Raji (cell line): Measurements from ENCODE around the gene DHCR24.

Experiments used
- POLR2A ChIP-seq: IDR thresholded peaks from 2 replicates; pipeline ENCODE4 v1.6.1; 2011; ENCODE audit warnings: low read depth, low read length, control low read depth; ENCODE audit not compliant: insufficient read depth

DHCR24 gene

GRCh38 chr1:54904476-54905048 lies 17.6 kb upstream of the DHCR24 start:
- TF ChIP-seq POLR2A = no peak

GRCh38 chr1:54894271-54894670 lies 7.3 kb upstream of the DHCR24 start:
- TF ChIP-seq POLR2A = no peak

- TF ChIP-seq POLR2A = no peak
These were observed 5.6 kb upstream of the DHCR24 start for GRCh38 chr1:54892586-54892985.

GRCh38 chr1:54889132-54889725 lies 2.2 kb upstream of the DHCR24 start:
- TF ChIP-seq POLR2A = no peak

GRCh38 chr1:54888080-54888733 lies 1.2 kb upstream of the DHCR24 start:
- no peak for TF ChIP-seq POLR2A

- TF ChIP-seq POLR2A = no peak
These were observed 673 bp upstream of the DHCR24 start for GRCh38 chr1:54887665-54888071.

GRCh38 chr1:54885807-54886723 lies 930 bp downstream of the DHCR24 start:
- no peak for TF ChIP-seq POLR2A

GRCh38 chr1:54885237-54885679 lies 1.7 kb downstream of the DHCR24 start:
- TF ChIP-seq POLR2A = no peak

GRCh38 chr1:54884768-54885167 lies 2.2 kb downstream of the DHCR24 start:
- TF ChIP-seq POLR2A = no peak

- TF ChIP-seq POLR2A = no peak
These were observed 2.8 kb downstream of the DHCR24 start for GRCh38 chr1:54884135-54884586.

- no peak for TF ChIP-seq POLR2A
These were observed 3.5 kb downstream of the DHCR24 start for GRCh38 chr1:54883349-54884102.

- TF ChIP-seq POLR2A = no peak
These were observed 4.5 kb downstream of the DHCR24 start for GRCh38 chr1:54882519-54882918.

- TF ChIP-seq POLR2A = no peak
These were observed 7.1 kb downstream of the DHCR24 start for GRCh38 chr1:54879872-54880271.

GRCh38 chr1:54876814-54877213 lies 10.2 kb downstream of the DHCR24 start:
- no peak for TF ChIP-seq POLR2A

- TF ChIP-seq POLR2A = no peak
These were observed 12.0 kb downstream of the DHCR24 start for GRCh38 chr1:54875000-54875399.
